Adrenal gland (tissue), 5 donors: Measurements from ENCODE around the gene CALHM5.

Experiments
- CTCF ChIP-seq, 6 experiments: fragments of 450-650 bp in 4 of 6; fragments of 200-600 bp in 2 of 6; sonication (generic) in 1 of 6; IDR thresholded peaks; 1 replicate in 5 of 6; 2 replicates in 1 of 6; pipeline versions ENCODE4 v1.5.1 to v1.8.0; 2016 to 2021; ENCODE audit warnings: antibody characterized with exemption in 6 of 6, mild to moderate bottlenecking in 2 of 6, moderate library complexity in 1 of 6
- POLR2A ChIP-seq, 2 donors: fragments of 450-650 bp; IDR thresholded peaks; one replicate each; pipeline ENCODE4 v1.6.1; 2017; ENCODE audit warnings: antibody characterized with exemption in 2 of 2, mild to moderate bottlenecking in 2 of 2, moderate library complexity in 1 of 2
- donor health status: DM: no; HTN: no; CAD: no.

- TF ChIP-seq CTCF (IDR thresholded peaks at IDR 0.05), result no peak
- TF ChIP-seq POLR2A (IDR thresholded peaks at IDR 0.05), result no peak
Measured at GRCh38 chr6:116468293-116468692, 43.1 kb upstream of the CALHM5 start.
